HG02798 (cell line): ENCODE measurements around the gene PALMD.

Source experiments
- ATAC-seq: cut with Tn5 transposase; IDR thresholded peaks from one replicate; pipeline ENCODE4 v1.9.1; 2021; ENCODE audit warnings: mild to moderate bottlenecking; ENCODE audit not compliant: unreplicated experiment, poor library complexity

PALMD gene

GRCh38 chr1:99682291-99682751, 36.4 kb downstream of the PALMD start:
- ATAC-seq = no peak

- ATAC-seq = peak; percentile 93
Measured at GRCh38 chr1:99685516-99686180, 39.7 kb downstream of the PALMD start.

- no peak for ATAC-seq
Measured at GRCh38 chr1:99691175-99691574, 45.3 kb downstream of the PALMD start.

GRCh38 chr1:99696616-99697015, 50.7 kb downstream of the PALMD start:
- no peak for ATAC-seq

- no peak for ATAC-seq
Measured at GRCh38 chr1:99697580-99697979, 51.7 kb downstream of the PALMD start.

GRCh38 chr1:99700020-99700419, 54.1 kb downstream of the PALMD start:
- ATAC-seq = no peak

GRCh38 chr1:99702221-99702620, 56.3 kb downstream of the PALMD start:
- ATAC-seq = no peak

- no peak for ATAC-seq
Measured at GRCh38 chr1:99704356-99704816, 58.5 kb downstream of the PALMD start.

- ATAC-seq = no peak
Measured at GRCh38 chr1:99705385-99705784, 59.5 kb downstream of the PALMD start.

GRCh38 chr1:99707535-99708142, 61.7 kb downstream of the PALMD start:
- peak; percentile 78 for ATAC-seq

- no peak for ATAC-seq
Measured at GRCh38 chr1:99710994-99711393, 65.1 kb downstream of the PALMD start.

- no peak for ATAC-seq
Measured at GRCh38 chr1:99713006-99713405, 67.1 kb downstream of the PALMD start.

GRCh38 chr1:99717005-99717404, 71.1 kb downstream of the PALMD start:
- no peak for ATAC-seq

GRCh38 chr1:99723251-99723650, 77.3 kb downstream of the PALMD start:
- no peak for ATAC-seq

- no peak for ATAC-seq
Measured at GRCh38 chr1:99725996-99726395, 80.1 kb downstream of the PALMD start.

GRCh38 chr1:99726407-99726806, 80.5 kb downstream of the PALMD start:
- no peak for ATAC-seq

GRCh38 chr1:99726818-99727217, 80.9 kb downstream of the PALMD start:
- no peak for ATAC-seq

- no peak for ATAC-seq
Measured at GRCh38 chr1:99727575-99728185, 81.8 kb downstream of the PALMD start.

GRCh38 chr1:99728494-99729235, 82.8 kb downstream of the PALMD start:
- ATAC-seq = no peak

GRCh38 chr1:99731384-99731783, 85.5 kb downstream of the PALMD start:
- no peak for ATAC-seq

- no peak for ATAC-seq
Measured at GRCh38 chr1:99735852-99736251, 89.9 kb downstream of the PALMD start.
